ENCODE data around the gene CDKAL1.

The CDKAL1 gene

GRCh38 chr6:21228876-21229460, 694.7 kb downstream of the CDKAL1 start:
- Histone ChIP-seq H3K27ac (no peak overlapping the region), H3K4me3 (ENCODE audit: low read depth, low read length) (no peak overlapping the region), H3K36me3 (replicated peaks) (no peaks in the 10 kb centered on the region), H3K27me3 (replicated peaks) (no peaks in the 10 kb centered on the region)
- no peak for TF ChIP-seq CTCF (IDR thresholded peaks at IDR 0.05; ENCODE audit: low read depth, low read length, missing control alignments)
- in situ Hi-C loops (cut with HindIII; ENCODE audit: low pct_ligation_motif_present, low sequenced_read_pairs) = no loop called here
- no peak for DNase-seq

GRCh38 chr6:21230536-21230935, 696.3 kb downstream of the CDKAL1 start:
- Histone ChIP-seq H3K4me3 (ENCODE audit: low read depth, low read length) (no peak overlapping the region), H3K27me3 (replicated peaks) (no peaks in the 10 kb centered on the region), H3K36me3 (replicated peaks) (no peaks in the 10 kb centered on the region), H3K27ac (no peak overlapping the region)
- in situ Hi-C loops (cut with HindIII; ENCODE audit: low pct_ligation_motif_present, low sequenced_read_pairs) = no loop called here
- TF ChIP-seq CTCF (IDR thresholded peaks at IDR 0.05; ENCODE audit: low read depth, low read length, missing control alignments) = no peak
- no peak for DNase-seq

- in situ Hi-C loops (cut with HindIII; ENCODE audit: low pct_ligation_motif_present, low sequenced_read_pairs) = no loop called here
- TF ChIP-seq CTCF (IDR thresholded peaks at IDR 0.05; ENCODE audit: low read depth, low read length, missing control alignments) = no peak
- DNase-seq = no peak
- no peaks in the 10 kb centered on the region for H3K27me3 ChIP-seq (replicated peaks)
- no peak overlapping the region for H3K27ac ChIP-seq
- H3K36me3 ChIP-seq (replicated peaks) = no peaks in the 10 kb centered on the region
- H3K4me3 ChIP-seq (ENCODE audit: low read depth, low read length) = no peak overlapping the region
These were observed 700.9 kb downstream of the CDKAL1 start for GRCh38 chr6:21235162-21235561.

- no peaks in the 10 kb centered on the region for H3K27me3 ChIP-seq (replicated peaks)
These were observed 704.0 kb downstream of the CDKAL1 start for GRCh38 chr6:21238208-21238607.

GRCh38 chr6:21240709-21241108, 706.5 kb downstream of the CDKAL1 start:
- TF ChIP-seq CTCF (IDR thresholded peaks at IDR 0.05; ENCODE audit: low read depth, low read length, missing control alignments) = no peak
- H3K4me3 ChIP-seq (ENCODE audit: low read depth, low read length) = no peak overlapping the region
- H3K27me3 ChIP-seq (replicated peaks) = no peaks in the 10 kb centered on the region
- H3K27ac ChIP-seq = no peak overlapping the region
- in situ Hi-C loops (cut with HindIII; ENCODE audit: low pct_ligation_motif_present, low sequenced_read_pairs) = no loop called here
- DNase-seq = peak; percentile 20
- H3K36me3 ChIP-seq (replicated peaks) = no peaks in the 10 kb centered on the region

More at GRCh38 chr6:21238208-21238607, 704.0 kb downstream of the CDKAL1 start:
- no peak for DNase-seq
- in situ Hi-C loops (cut with HindIII; ENCODE audit: low pct_ligation_motif_present, low sequenced_read_pairs) = no loop called here
- no peak for TF ChIP-seq CTCF (IDR thresholded peaks at IDR 0.05; ENCODE audit: low read depth, low read length, missing control alignments)
- Histone ChIP-seq H3K4me3 (ENCODE audit: low read depth, low read length) (no peak overlapping the region), H3K27ac (no peak overlapping the region), H3K36me3 (replicated peaks) (no peaks in the 10 kb centered on the region)

Measured in brain microvascular endothelial cell (primary cell).